ENCODE results near the gene RGS7.
"Not testable (repeated sequence)": the region's sequence is repeated elsewhere in the genome, so short reads cannot be mapped to it uniquely, and the experiment has no call there.

The RGS7 gene

GRCh38 chr1:240758777-240759176, 598.2 kb downstream of the RGS7 start:
- H3K9me3 ChIP-seq (ENCODE audit: insufficient read depth, low read length); H3K36me3 ChIP-seq (replicated peaks; ENCODE audit: low read depth, low read length); H3K9ac ChIP-seq (ENCODE audit: low read length); H3K4me1 ChIP-seq (ENCODE audit: low read length); H3K27ac ChIP-seq (ENCODE audit: low read length); H3K4me3 ChIP-seq (ENCODE audit: low read length); H3K79me2 ChIP-seq (ENCODE audit: low read length); H3K27me3 ChIP-seq (ENCODE audit: low read depth, low read length); H3K4me2 ChIP-seq (ENCODE audit: low read length); H4K20me1 ChIP-seq (ENCODE audit: insufficient read depth, low read length); H2AFZ ChIP-seq (ENCODE audit: low read depth, low read length): not testable (repeated sequence)

- H2AFZ ChIP-seq (ENCODE audit: low read depth, low read length): no peak overlapping the region
- H3K4me3 ChIP-seq (ENCODE audit: low read length): no peak overlapping the region
- H3K27me3 ChIP-seq (ENCODE audit: low read depth, low read length): no peaks in the 10 kb centered on the region
- no peak overlapping the region for H3K4me2 ChIP-seq (ENCODE audit: low read length)
- H3K27ac ChIP-seq (ENCODE audit: low read length): no peak overlapping the region
- H3K4me1 ChIP-seq (ENCODE audit: low read length): no peaks in the 10 kb centered on the region
- TF ChIP-seq EZH2phosphoT487 (IDR thresholded peaks at IDR 0.05; ENCODE audit: low read depth) (no peak), CTCF (IDR thresholded peaks at IDR 0.05; ENCODE audit: low read depth, low read length) (no peak)
- no peaks in the 10 kb centered on the region for H3K36me3 ChIP-seq (replicated peaks; ENCODE audit: low read depth, low read length)
- H3K9ac ChIP-seq (ENCODE audit: low read length): no peak overlapping the region
- H3K79me2 ChIP-seq (ENCODE audit: low read length): no peaks in the 10 kb centered on the region
- H4K20me1 ChIP-seq (ENCODE audit: insufficient read depth, low read length): no peaks in the 10 kb centered on the region
- no peaks in the 10 kb centered on the region for H3K9me3 ChIP-seq (ENCODE audit: insufficient read depth, low read length)
Observed at GRCh38 chr1:240758296-240758695, 598.7 kb downstream of the RGS7 start.

GRCh38 chr1:240747907-240748306, 609.1 kb downstream of the RGS7 start:
- no peak overlapping the region for H2AFZ ChIP-seq (ENCODE audit: low read depth, low read length)

DNA sequence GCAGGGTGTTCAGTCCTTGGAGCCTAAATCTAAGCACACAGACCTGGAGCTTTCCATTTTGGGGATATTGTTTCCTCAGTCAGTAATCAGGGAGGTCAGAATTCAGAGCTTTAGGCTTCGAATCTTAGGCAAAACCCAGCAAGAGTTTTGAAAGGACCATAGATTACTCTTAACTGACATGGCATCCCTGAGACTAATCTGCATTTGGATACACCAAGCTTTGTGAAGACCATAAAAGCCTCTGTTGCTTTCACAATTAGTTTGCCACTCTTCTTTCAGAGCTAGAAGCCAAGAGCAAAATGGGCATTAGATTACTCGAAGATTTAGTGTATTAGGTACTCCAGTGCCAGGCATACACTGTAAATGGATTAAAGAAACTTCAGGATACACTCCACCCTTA, 613.3 kb downstream of the RGS7 start:
- no peak overlapping the region for H3K27ac ChIP-seq (ENCODE audit: low read length)
- no peaks in the 10 kb centered on the region for H3K79me2 ChIP-seq (ENCODE audit: low read length)
- no peak overlapping the region for H3K9ac ChIP-seq (ENCODE audit: low read length)
- no peaks in the 10 kb centered on the region for H3K36me3 ChIP-seq (replicated peaks; ENCODE audit: low read depth, low read length)
- no peak overlapping the region for H2AFZ ChIP-seq (ENCODE audit: low read depth, low read length)
- no peak overlapping the region for H3K4me3 ChIP-seq (ENCODE audit: low read length)
- H3K4me2 ChIP-seq (ENCODE audit: low read length): no peak overlapping the region
- H4K20me1 ChIP-seq (ENCODE audit: insufficient read depth, low read length): no peaks in the 10 kb centered on the region
- no peaks in the 10 kb centered on the region for H3K27me3 ChIP-seq (ENCODE audit: low read depth, low read length)
- no peak for TF ChIP-seq CTCF (IDR thresholded peaks at IDR 0.05; ENCODE audit: low read depth, low read length)
- no peak for TF ChIP-seq EZH2phosphoT487 (IDR thresholded peaks at IDR 0.05; ENCODE audit: low read depth)
- no peaks in the 10 kb centered on the region for H3K4me1 ChIP-seq (ENCODE audit: low read length)
- no peaks in the 10 kb centered on the region for H3K9me3 ChIP-seq (ENCODE audit: insufficient read depth, low read length)

More at GRCh38 chr1:240747907-240748306, 609.1 kb downstream of the RGS7 start:
- no peaks in the 10 kb centered on the region for H3K4me1 ChIP-seq (ENCODE audit: low read length)
- no peaks in the 10 kb centered on the region for H3K79me2 ChIP-seq (ENCODE audit: low read length)
- H3K27ac ChIP-seq (ENCODE audit: low read length): no peak overlapping the region
- no peak overlapping the region for H3K9ac ChIP-seq (ENCODE audit: low read length)
- H3K36me3 ChIP-seq (replicated peaks; ENCODE audit: low read depth, low read length): no peaks in the 10 kb centered on the region
- H3K27me3 ChIP-seq (ENCODE audit: low read depth, low read length): no peaks in the 10 kb centered on the region
- TF ChIP-seq CTCF (IDR thresholded peaks at IDR 0.05; ENCODE audit: low read depth, low read length) (no peak), EZH2phosphoT487 (IDR thresholded peaks at IDR 0.05; ENCODE audit: low read depth) (no peak)
- no peaks in the 10 kb centered on the region for H4K20me1 ChIP-seq (ENCODE audit: insufficient read depth, low read length)
- no peaks in the 10 kb centered on the region for H3K9me3 ChIP-seq (ENCODE audit: insufficient read depth, low read length)
- H3K4me2 ChIP-seq (ENCODE audit: low read length): no peak overlapping the region
- no peak overlapping the region for H3K4me3 ChIP-seq (ENCODE audit: low read length)

- peaks cover 10% of the 10 kb centered on the region for H3K4me1 ChIP-seq (ENCODE audit: low read length)
- H2AFZ ChIP-seq (ENCODE audit: low read depth, low read length): no peak overlapping the region
- H3K36me3 ChIP-seq (replicated peaks; ENCODE audit: low read depth, low read length): no peaks in the 10 kb centered on the region
- no peak overlapping the region for H3K9ac ChIP-seq (ENCODE audit: low read length)
- H3K9me3 ChIP-seq (ENCODE audit: insufficient read depth, low read length): no peaks in the 10 kb centered on the region
- no peak overlapping the region for H3K4me2 ChIP-seq (ENCODE audit: low read length)
- H3K27ac ChIP-seq (ENCODE audit: low read length): no peak overlapping the region
- H4K20me1 ChIP-seq (ENCODE audit: insufficient read depth, low read length): no peaks in the 10 kb centered on the region
- H3K27me3 ChIP-seq (ENCODE audit: low read depth, low read length): no peaks in the 10 kb centered on the region
- no peak for TF ChIP-seq EZH2phosphoT487 (IDR thresholded peaks at IDR 0.05; ENCODE audit: low read depth)
- no peak for TF ChIP-seq CTCF (IDR thresholded peaks at IDR 0.05; ENCODE audit: low read depth, low read length)
- no peak overlapping the region for H3K4me3 ChIP-seq (ENCODE audit: low read length)
- no peaks in the 10 kb centered on the region for H3K79me2 ChIP-seq (ENCODE audit: low read length)
Observed at GRCh38 chr1:240739754-240740153, 617.3 kb downstream of the RGS7 start.

Data from OCI-LY3 (cell line).